Ishikawa (cell line): ENCODE data around the gene TLE4.

Experiments
- CEBPB ChIP-seq: IDR thresholded peaks from 2 replicates; pipeline ENCODE4 v1.6.1; 2012
- EGR1 ChIP-seq: IDR thresholded peaks from 2 replicates; pipeline ENCODE4 v1.6.1; 2012
- EP300 ChIP-seq: IDR thresholded peaks from 2 replicates; pipeline ENCODE4 v1.6.1; 2012; ENCODE audit warnings: borderline replicate concordance
- RAD21 ChIP-seq: IDR thresholded peaks from 2 replicates; pipeline ENCODE4 v1.6.1; 2012; ENCODE audit warnings: low read depth
- TAF1 ChIP-seq: IDR thresholded peaks from 2 replicates; pipeline ENCODE4 v1.6.1; 2012; ENCODE audit warnings: low read depth, mild to moderate bottlenecking
- TF ChIP-seq, protein P1 (sequence below): IDR thresholded peaks from 2 replicates; pipeline ENCODE4 v1.6.1; 2012; ENCODE audit warnings: low read depth, mild to moderate bottlenecking
- TF ChIP-seq, protein P2 (sequence below): IDR thresholded peaks from 2 replicates; pipeline ENCODE4 v1.6.1; 2012

DNA sequence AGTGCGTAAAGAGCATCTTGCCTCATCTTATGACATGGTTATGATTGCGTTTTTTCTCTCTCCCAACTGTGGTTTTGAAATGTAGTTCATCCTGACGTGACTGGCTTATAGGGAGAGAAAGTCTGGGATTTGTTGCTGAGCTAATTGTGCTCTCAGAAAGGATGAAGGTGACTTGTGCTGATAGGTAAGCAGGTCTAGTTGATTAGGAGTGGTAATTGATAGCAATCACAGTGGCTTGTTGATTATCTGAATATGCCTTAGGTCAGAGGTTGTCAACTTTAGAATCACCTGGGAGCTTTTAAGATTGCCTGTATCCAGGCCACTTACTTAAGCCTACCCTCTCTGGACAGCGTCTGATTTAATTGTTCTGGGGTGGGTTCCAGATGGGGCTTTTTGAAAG, 117.8 kb downstream of the TLE4 start:
- TF ChIP-seq, protein P1, sequence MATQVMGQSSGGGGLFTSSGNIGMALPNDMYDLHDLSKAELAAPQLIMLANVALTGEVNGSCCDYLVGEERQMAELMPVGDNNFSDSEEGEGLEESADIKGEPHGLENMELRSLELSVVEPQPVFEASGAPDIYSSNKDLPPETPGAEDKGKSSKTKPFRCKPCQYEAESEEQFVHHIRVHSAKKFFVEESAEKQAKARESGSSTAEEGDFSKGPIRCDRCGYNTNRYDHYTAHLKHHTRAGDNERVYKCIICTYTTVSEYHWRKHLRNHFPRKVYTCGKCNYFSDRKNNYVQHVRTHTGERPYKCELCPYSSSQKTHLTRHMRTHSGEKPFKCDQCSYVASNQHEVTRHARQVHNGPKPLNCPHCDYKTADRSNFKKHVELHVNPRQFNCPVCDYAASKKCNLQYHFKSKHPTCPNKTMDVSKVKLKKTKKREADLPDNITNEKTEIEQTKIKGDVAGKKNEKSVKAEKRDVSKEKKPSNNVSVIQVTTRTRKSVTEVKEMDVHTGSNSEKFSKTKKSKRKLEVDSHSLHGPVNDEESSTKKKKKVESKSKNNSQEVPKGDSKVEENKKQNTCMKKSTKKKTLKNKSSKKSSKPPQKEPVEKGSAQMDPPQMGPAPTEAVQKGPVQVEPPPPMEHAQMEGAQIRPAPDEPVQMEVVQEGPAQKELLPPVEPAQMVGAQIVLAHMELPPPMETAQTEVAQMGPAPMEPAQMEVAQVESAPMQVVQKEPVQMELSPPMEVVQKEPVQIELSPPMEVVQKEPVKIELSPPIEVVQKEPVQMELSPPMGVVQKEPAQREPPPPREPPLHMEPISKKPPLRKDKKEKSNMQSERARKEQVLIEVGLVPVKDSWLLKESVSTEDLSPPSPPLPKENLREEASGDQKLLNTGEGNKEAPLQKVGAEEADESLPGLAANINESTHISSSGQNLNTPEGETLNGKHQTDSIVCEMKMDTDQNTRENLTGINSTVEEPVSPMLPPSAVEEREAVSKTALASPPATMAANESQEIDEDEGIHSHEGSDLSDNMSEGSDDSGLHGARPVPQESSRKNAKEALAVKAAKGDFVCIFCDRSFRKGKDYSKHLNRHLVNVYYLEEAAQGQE: no peak
- no peak for TF ChIP-seq EGR1
- no peak for TF ChIP-seq RAD21
- no peak for TF ChIP-seq EP300
- TF ChIP-seq, protein P2, sequence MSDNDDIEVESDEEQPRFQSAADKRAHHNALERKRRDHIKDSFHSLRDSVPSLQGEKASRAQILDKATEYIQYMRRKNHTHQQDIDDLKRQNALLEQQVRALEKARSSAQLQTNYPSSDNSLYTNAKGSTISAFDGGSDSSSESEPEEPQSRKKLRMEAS: no peak
- TF ChIP-seq CEBPB: no peak
- no peak for TF ChIP-seq TAF1
